H9 (cell line): Measurements from ENCODE around the gene TMEM236. TPM values are rescaled to one million over a fixed set of nuclear protein-coding genes. Genes with fewer than 3 reads are reported as not detected.

Source experiments
- DNase-seq: peaks from one replicate; pipeline ENCODE4 v3.0.0-alpha.2; 2017
- H2AFZ ChIP-seq: one replicate; pipeline ENCODE4 v1.6.1; 2013; ENCODE audit warnings: mild to moderate bottlenecking, low read length, control low read depth, moderate library complexity
- H2AK5ac ChIP-seq: 2 replicates; pipeline ENCODE4 v1.6.1; 2013; ENCODE audit warnings: low read length, control low read depth, mixed read lengths; ENCODE audit not compliant: insufficient read length
- H2BK120ac ChIP-seq: one replicate; pipeline ENCODE4 v1.6.1; 2013; ENCODE audit warnings: low read depth, mild to moderate bottlenecking, low read length, control low read depth, inconsistent platforms; ENCODE audit not compliant: poor library complexity, severe bottlenecking
- H2BK12ac ChIP-seq: 2 replicates; pipeline ENCODE4 v1.6.1; 2013; ENCODE audit warnings: low read length, control low read depth, mixed read lengths, low read depth; ENCODE audit not compliant: insufficient read length
- H2BK15ac ChIP-seq: 2 replicates; pipeline ENCODE4 v1.6.1; 2013; ENCODE audit warnings: low read depth, low read length, control low read depth
- H2BK20ac ChIP-seq: one replicate; pipeline ENCODE4 v1.6.1; 2013; ENCODE audit warnings: low read depth, mild to moderate bottlenecking, low read length, control low read depth, inconsistent platforms; ENCODE audit not compliant: poor library complexity, severe bottlenecking
- H2BK5ac ChIP-seq: 2 replicates; pipeline ENCODE4 v1.6.1; 2013; ENCODE audit warnings: low read length, control low read depth, mixed read lengths; ENCODE audit not compliant: insufficient read length
- H3K14ac ChIP-seq: 2 replicates; pipeline ENCODE4 v1.6.1; 2013; ENCODE audit warnings: low read length, control low read depth; ENCODE audit not compliant: insufficient read depth
- H3K18ac ChIP-seq: 2 replicates; pipeline ENCODE4 v1.6.1; 2013; ENCODE audit warnings: low read depth, mild to moderate bottlenecking, mixed read lengths, low read length, control low read depth; ENCODE audit not compliant: insufficient read length
- H3K23ac ChIP-seq: 2 replicates; pipeline ENCODE4 v1.6.1; 2013; ENCODE audit warnings: low read length, control low read depth, mixed read lengths, low read depth; ENCODE audit not compliant: insufficient read length
- H3K23me2 ChIP-seq: 2 replicates; pipeline ENCODE4 v1.6.1; 2013; ENCODE audit warnings: low read depth, mild to moderate bottlenecking, mixed read lengths, low read length, control low read depth; ENCODE audit not compliant: insufficient read length, poor library complexity, severe bottlenecking
- H3K27ac ChIP-seq: 2 replicates; pipeline ENCODE4 v1.5.1; 2013; ENCODE audit warnings: low read length, control low read depth, mixed read lengths, low read depth; ENCODE audit not compliant: insufficient read length
- H3K27me3 ChIP-seq: 2 replicates; pipeline ENCODE4 v1.6.1; 2013; ENCODE audit warnings: low read length, control low read depth, inconsistent platforms; ENCODE audit not compliant: insufficient read depth
- H3K4ac ChIP-seq: 2 replicates; pipeline ENCODE4 v1.6.1; 2013; ENCODE audit warnings: low read depth, mild to moderate bottlenecking, control low read depth, inconsistent platforms, low read length, moderate library complexity
- H3K4me1 ChIP-seq: 2 replicates; pipeline ENCODE4 v1.6.1; 2013; ENCODE audit warnings: low read length, control low read depth, inconsistent platforms; ENCODE audit not compliant: insufficient read depth
- H3K4me2 ChIP-seq: 2 replicates; pipeline ENCODE4 v1.6.1; 2013; ENCODE audit warnings: low read length, control low read depth, mixed read lengths; ENCODE audit not compliant: insufficient read length, insufficient read depth
- H3K56ac ChIP-seq: 2 replicates; pipeline ENCODE4 v1.6.1; 2013; ENCODE audit warnings: low read depth, mild to moderate bottlenecking, mixed read lengths, low read length, control low read depth; ENCODE audit not compliant: insufficient read length
- H3K79me1 ChIP-seq: 2 replicates; pipeline ENCODE4 v1.6.1; 2013; ENCODE audit warnings: low read depth, mild to moderate bottlenecking, moderate library complexity, low read length, control low read depth, inconsistent platforms; ENCODE audit not compliant: insufficient read depth, poor library complexity, severe bottlenecking
- H3K79me2 ChIP-seq: 2 replicates; pipeline ENCODE4 v1.6.1; 2013; ENCODE audit warnings: low read length, control low read depth, inconsistent platforms; ENCODE audit not compliant: insufficient read depth
- H3K9ac ChIP-seq: 2 replicates; pipeline ENCODE4 v1.6.1; 2013; ENCODE audit warnings: low read length, control low read depth, mixed read lengths; ENCODE audit not compliant: insufficient read length; ENCODE audit errors: extremely low read depth
- H3K9me3 ChIP-seq: one replicate; pipeline ENCODE4 v1.6.1; 2013; ENCODE audit warnings: low read depth, low read length, inconsistent platforms; ENCODE audit not compliant: control insufficient read depth
- H3T11ph ChIP-seq: one replicate; pipeline ENCODE4 v1.6.1; 2013; ENCODE audit warnings: mild to moderate bottlenecking, low read length, control low read depth, inconsistent platforms
- H4K20me1 ChIP-seq: one replicate; pipeline ENCODE4 v1.6.1; 2013; ENCODE audit not compliant: control insufficient read depth, insufficient read length, insufficient read depth
- H4K5ac ChIP-seq: 2 replicates; pipeline ENCODE4 v1.6.1; 2013; ENCODE audit warnings: low read depth, mild to moderate bottlenecking, mixed read lengths, low read length, control low read depth; ENCODE audit not compliant: insufficient read length
- H4K8ac ChIP-seq: replicated peaks from 2 replicates; pipeline ENCODE4 v1.6.1; 2013; ENCODE audit warnings: low read length, control low read depth, mixed read lengths, low read depth; ENCODE audit not compliant: insufficient read length
- H4K91ac ChIP-seq: 2 replicates; pipeline ENCODE4 v1.6.1; 2013; ENCODE audit warnings: low read depth, mild to moderate bottlenecking, moderate library complexity, mixed read lengths, low read length, control low read depth; ENCODE audit not compliant: insufficient read length
- H3K27ac Mint-ChIP-seq, 3 experiments: 2 replicates in 2 of 3; 3 replicates in 1 of 3; pipeline ENCODE4 v1.8.0; 2020 to 2021; ENCODE audit warnings: mixed read lengths in 3 of 3, mild to moderate bottlenecking in 1 of 3, moderate library complexity in 1 of 3
- H3K27me3 Mint-ChIP-seq: 2 replicates; pipeline ENCODE4 v1.8.0; 2021; ENCODE audit warnings: low read depth, mild to moderate bottlenecking, moderate library complexity, mixed read lengths
- H3K36me3 Mint-ChIP-seq, 3 experiments: 2 replicates in 2 of 3; 3 replicates in 1 of 3; pipeline ENCODE4 v1.8.0; 2020 to 2021; ENCODE audit warnings: low read depth in 3 of 3, mixed read lengths in 3 of 3; ENCODE audit not compliant: insufficient read depth in 1 of 3
- H3K4me1 Mint-ChIP-seq, 2 experiments: 2 replicates each; pipeline ENCODE4 v1.8.0; 2020; ENCODE audit warnings: mixed read lengths in 2 of 2
- H3K4me3 Mint-ChIP-seq, 2 experiments: 2 replicates in 1 of 2; 3 replicates in 1 of 2; pipeline ENCODE4 v1.8.0; 2020 to 2021; ENCODE audit warnings: mild to moderate bottlenecking in 2 of 2, mixed read lengths in 2 of 2, moderate library complexity in 1 of 2
- H3K9me3 Mint-ChIP-seq, 2 experiments: 2 replicates in 1 of 2; 3 replicates in 1 of 2; pipeline ENCODE4 v1.8.0; 2020; ENCODE audit warnings: mild to moderate bottlenecking in 2 of 2, mixed read lengths in 2 of 2, moderate library complexity in 1 of 2
- total RNA-seq: library from RNA; stranded (reverse); gene quantifications from 2 replicates; pipeline ENCODE4 v1.2.1, GENCODE V29; 2021
- TF ChIP-seq, protein P1 (sequence below): fragments of 200-600 bp; sonication (generic); conservative IDR thresholded peaks from 3 replicates; pipeline ENCODE4 v1.8.0; 2021; ENCODE audit warnings: antibody characterized with exemption, mild to moderate bottlenecking

TMEM236 gene
- total RNA-seq, 1 experiment from 2014 or later = not detected

- no peak overlapping the region for H2BK120ac ChIP-seq
- no peaks in the 10 kb centered on the region for H3K4me1 ChIP-seq
- H3K14ac ChIP-seq = no peak overlapping the region
- no peak overlapping the region for H3K4ac ChIP-seq
- H4K5ac ChIP-seq = no peak overlapping the region
- H3K56ac ChIP-seq = no peak overlapping the region
- no peak overlapping the region; a peak in 1 of 7 replicates for H3K27ac Mint-ChIP-seq
- H3K27ac ChIP-seq = no peak overlapping the region
- DNase-seq = no peak
- no peaks in the 10 kb centered on the region for H3K23me2 ChIP-seq
- H2BK12ac ChIP-seq = no peak overlapping the region
- no peak overlapping the region for H4K8ac ChIP-seq
- no peak overlapping the region for H2BK15ac ChIP-seq
- H3K23ac ChIP-seq = no peak overlapping the region
- H3K4me3 Mint-ChIP-seq = no peak overlapping the region
- no peaks in the 10 kb centered on the region for H3K79me1 ChIP-seq
- no peak overlapping the region for H3K18ac ChIP-seq
- no peak overlapping the region for H2AK5ac ChIP-seq
- H3K27me3 Mint-ChIP-seq = no peaks in the 10 kb centered on the region
- TF ChIP-seq, protein P1, sequence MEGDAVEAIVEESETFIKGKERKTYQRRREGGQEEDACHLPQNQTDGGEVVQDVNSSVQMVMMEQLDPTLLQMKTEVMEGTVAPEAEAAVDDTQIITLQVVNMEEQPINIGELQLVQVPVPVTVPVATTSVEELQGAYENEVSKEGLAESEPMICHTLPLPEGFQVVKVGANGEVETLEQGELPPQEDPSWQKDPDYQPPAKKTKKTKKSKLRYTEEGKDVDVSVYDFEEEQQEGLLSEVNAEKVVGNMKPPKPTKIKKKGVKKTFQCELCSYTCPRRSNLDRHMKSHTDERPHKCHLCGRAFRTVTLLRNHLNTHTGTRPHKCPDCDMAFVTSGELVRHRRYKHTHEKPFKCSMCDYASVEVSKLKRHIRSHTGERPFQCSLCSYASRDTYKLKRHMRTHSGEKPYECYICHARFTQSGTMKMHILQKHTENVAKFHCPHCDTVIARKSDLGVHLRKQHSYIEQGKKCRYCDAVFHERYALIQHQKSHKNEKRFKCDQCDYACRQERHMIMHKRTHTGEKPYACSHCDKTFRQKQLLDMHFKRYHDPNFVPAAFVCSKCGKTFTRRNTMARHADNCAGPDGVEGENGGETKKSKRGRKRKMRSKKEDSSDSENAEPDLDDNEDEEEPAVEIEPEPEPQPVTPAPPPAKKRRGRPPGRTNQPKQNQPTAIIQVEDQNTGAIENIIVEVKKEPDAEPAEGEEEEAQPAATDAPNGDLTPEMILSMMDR = no peak
- no peak overlapping the region for H3K9ac ChIP-seq
- no peaks in the 10 kb centered on the region for H3K79me2 ChIP-seq
- H3T11ph ChIP-seq = no peak overlapping the region
- no peaks in the 10 kb centered on the region for H3K9me3 ChIP-seq
- no peak overlapping the region for H4K91ac ChIP-seq
- H2BK20ac ChIP-seq = no peak overlapping the region
- no peak overlapping the region for H2BK5ac ChIP-seq
- H2AFZ ChIP-seq = no peak overlapping the region
- no peaks in the 10 kb centered on the region for H3K27me3 ChIP-seq
- H3K9me3 Mint-ChIP-seq = peaks cover 4 to 6% of the 10 kb centered on the region in 2 experiments; a peak in 3 of 5 replicates
- H3K4me2 ChIP-seq = no peak overlapping the region
- peaks cover 0 to 10% (median 4%) of the 10 kb centered on the region in 3 experiments; a peak in 2 of 7 replicates for H3K36me3 Mint-ChIP-seq
- no peaks in the 10 kb centered on the region for H3K4me1 Mint-ChIP-seq
- no peaks in the 10 kb centered on the region for H4K20me1 ChIP-seq
Measured at GRCh38 chr10:17792991-17793390, 41.0 kb downstream of the TMEM236 start.
